Activated T-helper 2 cell treated with anti-CD3 and anti-CD28 coated beads, Interferon-gamma antibody, Interleukin-2, Interleukin-4, amounts not matched to agents 10 μg/mL and 5 μg/mL and 100 μg/mL, durations not matched to agents 14 hours and 24 hours and 36 hours (primary cell): ENCODE measurements around the gene NBPF26. TPM values are rescaled to one million over a fixed set of nuclear protein-coding genes. Genes with fewer than 3 reads are reported as not detected.
"Not testable (repeated sequence)": the region's sequence is repeated elsewhere in the genome, so short reads cannot be mapped to it uniquely, and the experiment has no call there.

ENCODE experiments used
- DNase-seq: peaks from one replicate; pipeline ENCODE4 v3.0.0; 2021; ENCODE audit warnings: low spot score
- H3K27ac Mint-ChIP-seq: one replicate; pipeline ENCODE4 v1.8.0; 2021; ENCODE audit warnings: mixed read lengths
- H3K27me3 Mint-ChIP-seq: one replicate; pipeline ENCODE4 v1.8.0; 2021; ENCODE audit warnings: low read depth, mixed read lengths
- H3K36me3 Mint-ChIP-seq: one replicate; pipeline ENCODE4 v1.8.0; 2021; ENCODE audit warnings: low read depth, mixed read lengths
- H3K4me1 Mint-ChIP-seq: one replicate; pipeline ENCODE4 v1.8.0; 2021; ENCODE audit warnings: low read depth, mixed read lengths
- H3K4me3 Mint-ChIP-seq: one replicate; pipeline ENCODE4 v1.8.0; 2021; ENCODE audit warnings: low read depth, mild to moderate bottlenecking, moderate library complexity, mixed read lengths
- H3K9me3 Mint-ChIP-seq: one replicate; pipeline ENCODE4 v1.8.0; 2021; ENCODE audit warnings: mixed read lengths
- intact Hi-C: fragments of 100-400 bp; cut with micrococcal nuclease; formaldehyde crosslinking; loops from one replicate; pipeline ENCODE4 v1.15.1; 2023
- total RNA-seq: library from RNA; stranded (reverse); gene quantifications from 2 replicates; pipeline ENCODE4 v1.2.3, GENCODE V29; 2022

NBPF26 gene
- total RNA-seq = 4.8 and 7.4 TPM in 2 replicates

GRCh38 chr1:120723715-120724402 is at the start of gene NBPF26:
NBPF26 (plus strand) TSS chr1:120723945.
- intact Hi-C loops, H3K4me1 Mint-ChIP-seq, H3K4me3 Mint-ChIP-seq, H3K27me3 Mint-ChIP-seq, H3K9me3 Mint-ChIP-seq, H3K27ac Mint-ChIP-seq, H3K36me3 Mint-ChIP-seq: not testable (repeated sequence)
- peak; percentile 46 for DNase-seq

GRCh38 chr1:120680106-120680819 is 43.5 kb upstream of the NBPF26 start:
- H3K4me3 Mint-ChIP-seq, DNase-seq, H3K27ac Mint-ChIP-seq, H3K9me3 Mint-ChIP-seq, H3K4me1 Mint-ChIP-seq, H3K27me3 Mint-ChIP-seq, H3K36me3 Mint-ChIP-seq, intact Hi-C loops: not testable (repeated sequence)

- H3K4me1 Mint-ChIP-seq, DNase-seq, H3K27me3 Mint-ChIP-seq, H3K9me3 Mint-ChIP-seq, H3K4me3 Mint-ChIP-seq, intact Hi-C loops, H3K27ac Mint-ChIP-seq, H3K36me3 Mint-ChIP-seq: not testable (repeated sequence)
Measured at GRCh38 chr1:120680938-120681337, 42.8 kb upstream of the NBPF26 start.

- H3K4me3 Mint-ChIP-seq, DNase-seq, H3K9me3 Mint-ChIP-seq, H3K36me3 Mint-ChIP-seq, H3K27ac Mint-ChIP-seq, H3K27me3 Mint-ChIP-seq, intact Hi-C loops, H3K4me1 Mint-ChIP-seq: not testable (repeated sequence)
Measured at GRCh38 chr1:120684397-120684796, 39.3 kb upstream of the NBPF26 start.

- intact Hi-C loops, H3K36me3 Mint-ChIP-seq, DNase-seq, H3K27me3 Mint-ChIP-seq, H3K4me1 Mint-ChIP-seq, H3K9me3 Mint-ChIP-seq, H3K27ac Mint-ChIP-seq, H3K4me3 Mint-ChIP-seq: not testable (repeated sequence)
Measured at GRCh38 chr1:120685622-120686021, 38.1 kb upstream of the NBPF26 start.

GRCh38 chr1:120687250-120687649 is 36.5 kb upstream of the NBPF26 start:
- H3K9me3 Mint-ChIP-seq, H3K4me3 Mint-ChIP-seq, H3K4me1 Mint-ChIP-seq, intact Hi-C loops, H3K36me3 Mint-ChIP-seq, DNase-seq, H3K27me3 Mint-ChIP-seq, H3K27ac Mint-ChIP-seq: not testable (repeated sequence)

GRCh38 chr1:120700807-120701562 is 22.8 kb upstream of the NBPF26 start:
- H3K4me1 Mint-ChIP-seq, intact Hi-C loops, DNase-seq: not testable (repeated sequence)

GRCh38 chr1:120723358-120723714 is 409 bp upstream of the NBPF26 start:
- H3K27me3 Mint-ChIP-seq, H3K4me3 Mint-ChIP-seq, DNase-seq, H3K27ac Mint-ChIP-seq, intact Hi-C loops, H3K4me1 Mint-ChIP-seq, H3K9me3 Mint-ChIP-seq, H3K36me3 Mint-ChIP-seq: not testable (repeated sequence)

More at GRCh38 chr1:120700807-120701562, 22.8 kb upstream of the NBPF26 start:
- peak overlapping the region; percentile 38 for H3K4me3 Mint-ChIP-seq
- H3K9me3 Mint-ChIP-seq, H3K36me3 Mint-ChIP-seq, H3K27me3 Mint-ChIP-seq, H3K27ac Mint-ChIP-seq: not testable (repeated sequence)

- H3K4me3 Mint-ChIP-seq, H3K4me1 Mint-ChIP-seq, H3K27me3 Mint-ChIP-seq, intact Hi-C loops, H3K27ac Mint-ChIP-seq, H3K36me3 Mint-ChIP-seq, DNase-seq, H3K9me3 Mint-ChIP-seq: not testable (repeated sequence)
Measured at GRCh38 chr1:120724507-120724906, 762 bp downstream of the NBPF26 start.

GRCh38 chr1:120728811-120729210 is 5.1 kb downstream of the NBPF26 start:
- H3K4me1 Mint-ChIP-seq, intact Hi-C loops, H3K4me3 Mint-ChIP-seq, H3K27ac Mint-ChIP-seq, DNase-seq, H3K27me3 Mint-ChIP-seq, H3K9me3 Mint-ChIP-seq, H3K36me3 Mint-ChIP-seq: not testable (repeated sequence)

GRCh38 chr1:120769090-120769489 is 45.3 kb downstream of the NBPF26 start:
- H3K36me3 Mint-ChIP-seq, intact Hi-C loops, H3K4me3 Mint-ChIP-seq, H3K27me3 Mint-ChIP-seq, H3K27ac Mint-ChIP-seq, H3K9me3 Mint-ChIP-seq, H3K4me1 Mint-ChIP-seq, DNase-seq: not testable (repeated sequence)

- intact Hi-C loops, H3K9me3 Mint-ChIP-seq, H3K27me3 Mint-ChIP-seq, H3K27ac Mint-ChIP-seq, H3K36me3 Mint-ChIP-seq, H3K4me1 Mint-ChIP-seq, DNase-seq, H3K4me3 Mint-ChIP-seq: not testable (repeated sequence)
Measured at GRCh38 chr1:120805452-120805851, 81.7 kb downstream of the NBPF26 start.

GRCh38 chr1:120811822-120812221 is 88.1 kb downstream of the NBPF26 start:
- H3K4me3 Mint-ChIP-seq, H3K27ac Mint-ChIP-seq, H3K9me3 Mint-ChIP-seq, DNase-seq, H3K36me3 Mint-ChIP-seq, H3K4me1 Mint-ChIP-seq, intact Hi-C loops, H3K27me3 Mint-ChIP-seq: not testable (repeated sequence)
